Measurements from ENCODE around the gene ID3.
A peak's percentile ranks its signal among the peaks of the same experiment; 100 is the strongest.

The ID3 gene

DNA sequence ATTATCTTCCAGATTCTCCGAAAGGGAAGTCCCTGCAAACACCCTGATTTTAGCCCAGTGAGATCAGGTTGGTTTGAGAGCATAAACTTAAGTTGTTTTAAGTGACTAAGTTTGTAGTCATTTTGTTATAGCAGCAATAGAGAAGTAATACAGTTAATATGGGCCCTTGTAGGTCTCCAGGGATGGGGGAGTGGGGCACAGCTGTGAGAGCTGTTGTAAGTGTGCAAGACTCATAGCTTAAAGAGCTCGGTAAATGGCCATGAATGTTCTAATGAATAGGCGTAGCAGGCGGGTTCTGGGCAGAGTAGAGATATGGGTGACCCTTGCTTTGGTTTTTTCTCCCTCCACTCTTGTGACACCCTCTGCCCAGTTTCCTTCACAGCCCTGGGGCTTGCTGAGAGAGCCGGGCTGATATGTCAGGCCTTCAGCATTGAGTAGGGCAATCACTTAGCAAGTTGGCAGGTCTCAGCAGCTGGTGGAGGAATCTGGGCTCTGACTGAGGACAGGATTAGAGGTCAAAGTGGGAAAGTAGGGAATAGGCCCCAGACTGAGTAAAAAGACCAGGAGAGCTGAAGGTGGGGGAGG lies 16.0 kb upstream of the ID3 start:
- Mint-ChIP-seq H3K27ac (peak overlapping the region; percentile 14), H3K4me1 (peaks cover 45% of the 10 kb centered on the region), H3K4me3 (no peak overlapping the region), H3K9me3 (no peaks in the 10 kb centered on the region), H3K27me3 (no peaks in the 10 kb centered on the region), H3K36me3 (no peaks in the 10 kb centered on the region)

DNA sequence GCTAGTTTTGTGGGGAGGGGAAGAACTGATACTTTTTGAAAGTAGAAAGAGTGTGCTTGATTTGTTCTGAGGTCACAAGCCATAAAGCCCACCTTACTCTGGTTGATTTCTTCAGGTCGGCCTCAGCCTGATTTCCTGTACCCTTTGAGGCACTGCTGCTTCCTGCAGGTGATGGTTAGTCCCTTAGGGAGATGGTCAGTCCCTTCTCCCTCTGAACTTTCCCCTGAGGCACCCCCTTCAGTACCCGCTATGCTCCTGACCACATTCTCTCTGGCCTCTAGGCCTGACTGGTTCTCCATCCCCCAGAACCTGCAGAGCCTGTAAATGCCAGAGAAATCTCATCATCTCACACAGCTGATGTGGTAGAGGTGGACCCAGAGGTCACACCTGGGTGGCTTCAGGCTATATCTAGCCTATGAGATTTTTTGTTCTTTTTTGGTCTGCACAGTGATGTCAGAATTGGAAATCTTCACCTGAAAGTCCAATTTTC lies 15.0 kb upstream of the ID3 start:
- H3K4me1 Mint-ChIP-seq = peaks cover 45% of the 10 kb centered on the region
- H3K36me3 Mint-ChIP-seq = no peaks in the 10 kb centered on the region
- no peaks in the 10 kb centered on the region for H3K9me3 Mint-ChIP-seq
- H3K27ac Mint-ChIP-seq = no peak overlapping the region
- no peak overlapping the region for H3K4me3 Mint-ChIP-seq
- no peaks in the 10 kb centered on the region for H3K27me3 Mint-ChIP-seq

DNA sequence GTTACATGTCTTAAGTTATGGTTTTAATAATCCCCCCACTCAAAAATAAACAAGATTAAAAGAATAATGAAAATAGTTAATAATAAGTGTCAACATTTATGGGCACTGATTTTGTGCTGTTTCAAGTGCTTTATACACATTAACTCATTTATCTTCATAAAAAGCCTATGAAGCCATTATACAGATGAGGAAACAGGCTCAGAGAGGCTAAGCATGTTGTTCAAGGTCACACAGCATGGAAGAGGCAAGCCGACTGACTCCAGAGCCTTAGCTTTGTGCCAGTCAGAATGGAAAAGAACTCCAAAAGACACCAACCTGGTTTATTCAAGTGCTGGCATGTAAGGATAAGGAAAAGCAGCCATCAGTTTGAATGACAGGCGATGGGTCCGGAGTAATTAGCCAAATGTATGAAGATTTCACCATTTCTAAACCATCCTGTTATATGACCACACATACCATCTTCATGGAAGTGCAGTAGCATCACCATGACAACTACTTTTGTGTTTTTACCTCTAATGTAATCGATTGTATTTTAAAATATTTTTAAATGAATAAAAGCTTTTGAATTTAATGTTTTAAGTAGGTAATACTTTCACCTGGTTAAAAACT lies 14.4 kb upstream of the ID3 start:
- no peak overlapping the region for H3K4me3 Mint-ChIP-seq
- no peaks in the 10 kb centered on the region for H3K36me3 Mint-ChIP-seq
- H3K27ac Mint-ChIP-seq = no peak overlapping the region
- H3K27me3 Mint-ChIP-seq = peaks cover under 1% of the 10 kb centered on the region
- peaks cover 43% of the 10 kb centered on the region for H3K4me1 Mint-ChIP-seq
- H3K9me3 Mint-ChIP-seq = no peaks in the 10 kb centered on the region

DNA sequence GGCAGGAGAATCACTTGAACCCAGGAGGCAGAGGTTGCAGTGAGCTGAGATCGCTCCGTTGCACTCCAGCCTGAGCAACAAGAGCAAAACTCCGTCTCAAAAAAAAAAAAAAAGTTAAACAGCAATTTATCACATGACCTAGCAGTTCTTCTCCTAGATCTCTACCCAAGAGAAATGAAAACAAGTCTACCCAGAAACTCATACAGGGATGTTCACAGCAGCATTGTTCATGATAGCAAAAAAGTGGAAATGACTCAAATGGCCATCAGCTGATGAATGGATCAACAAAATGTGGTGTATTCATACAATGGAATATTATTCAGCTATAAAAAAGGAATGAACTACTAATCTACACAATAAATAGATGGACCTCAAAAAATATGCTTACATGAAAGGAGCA lies 12.2 kb upstream of the ID3 start:
- Mint-ChIP-seq H3K27me3 (peaks cover 3% of the 10 kb centered on the region), H3K36me3 (no peaks in the 10 kb centered on the region), H3K9me3 (no peaks in the 10 kb centered on the region), H3K4me1 (peaks cover 34% of the 10 kb centered on the region), H3K4me3 (no peak overlapping the region), H3K27ac (no peak overlapping the region)

DNA sequence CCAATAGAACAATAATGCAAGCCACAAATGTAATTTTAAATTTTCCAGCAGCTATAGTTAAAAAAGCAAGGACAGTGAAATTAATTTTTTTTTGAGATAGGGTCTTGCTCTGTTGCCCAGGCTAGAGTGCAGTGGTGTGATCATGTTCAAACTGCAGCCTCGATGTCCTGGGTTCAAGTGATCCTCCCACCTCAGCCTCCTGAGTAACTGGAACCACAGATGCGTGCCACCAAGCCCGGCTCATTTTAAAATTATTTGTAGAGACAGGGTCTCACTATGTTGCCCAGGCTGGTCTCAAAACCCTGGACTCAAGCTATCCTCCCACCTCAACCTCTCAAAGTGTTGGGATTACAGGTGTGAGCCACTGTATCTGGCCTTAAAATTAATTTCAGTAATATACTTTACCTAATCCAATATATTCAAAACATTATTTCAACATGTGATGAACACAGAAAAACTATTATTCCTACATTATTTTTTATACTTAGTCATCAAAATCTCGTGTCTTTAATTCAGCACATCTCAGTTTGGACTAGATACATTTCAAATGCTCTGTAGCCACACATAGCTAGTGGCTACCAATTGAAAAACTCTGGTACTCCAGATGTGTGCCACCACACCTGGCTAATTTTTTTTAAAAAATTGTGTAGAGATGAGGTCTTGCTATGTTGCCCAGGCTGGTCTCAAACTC lies 10.8 kb upstream of the ID3 start:
- H3K27ac Mint-ChIP-seq = no peak overlapping the region
- peaks cover 3% of the 10 kb centered on the region for H3K27me3 Mint-ChIP-seq
- H3K9me3 Mint-ChIP-seq = no peaks in the 10 kb centered on the region
- H3K4me3 Mint-ChIP-seq = peak overlapping the region; percentile 15
- peaks cover 32% of the 10 kb centered on the region for H3K4me1 Mint-ChIP-seq
- no peaks in the 10 kb centered on the region for H3K36me3 Mint-ChIP-seq

DNA sequence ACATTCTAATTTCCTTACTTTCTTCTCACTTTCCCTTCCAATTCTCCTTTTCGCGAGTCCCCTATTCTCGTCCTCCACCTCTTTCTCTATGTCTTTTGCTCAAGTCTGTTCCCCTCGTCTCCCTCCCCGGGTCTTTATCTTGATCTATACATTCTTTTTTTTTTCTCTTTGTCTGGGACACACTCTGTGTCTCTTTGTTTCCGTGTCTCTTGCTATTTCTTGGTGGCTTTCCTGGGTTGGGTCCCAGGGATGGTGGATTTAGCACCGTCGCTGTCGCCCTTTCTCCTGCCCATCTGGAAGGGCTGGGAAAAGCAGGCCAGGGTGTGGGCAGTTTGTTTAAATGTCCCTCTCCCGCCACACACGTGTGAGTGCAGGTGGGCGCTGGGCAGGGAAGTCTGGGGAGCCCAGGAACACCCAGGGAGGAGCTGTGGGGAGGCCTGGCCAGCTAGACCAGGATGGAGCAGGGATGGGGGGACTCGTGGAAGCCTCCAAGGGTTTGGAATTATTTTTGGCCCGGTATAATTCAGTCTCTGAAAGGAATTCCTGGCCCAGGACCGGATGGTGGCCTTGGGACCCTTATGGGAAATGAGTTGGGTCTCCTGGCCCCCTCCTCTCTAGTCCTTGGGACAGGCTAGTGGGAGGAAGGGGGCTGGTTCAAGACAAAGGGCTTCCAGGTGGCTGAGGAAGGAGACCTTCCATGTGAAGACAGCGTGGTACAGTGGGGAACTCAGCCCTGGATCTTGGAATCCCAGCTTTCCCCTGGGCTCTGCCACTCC lies 9.5 kb upstream of the ID3 start:
- H3K4me1 Mint-ChIP-seq = peaks cover 24% of the 10 kb centered on the region
- H3K27me3 Mint-ChIP-seq = peaks cover 3% of the 10 kb centered on the region
- H3K27ac Mint-ChIP-seq = peak overlapping the region; percentile 94
- H3K9me3 Mint-ChIP-seq = no peaks in the 10 kb centered on the region
- H3K4me3 Mint-ChIP-seq = peak overlapping the region; percentile 93
- H3K36me3 Mint-ChIP-seq = no peaks in the 10 kb centered on the region

DNA sequence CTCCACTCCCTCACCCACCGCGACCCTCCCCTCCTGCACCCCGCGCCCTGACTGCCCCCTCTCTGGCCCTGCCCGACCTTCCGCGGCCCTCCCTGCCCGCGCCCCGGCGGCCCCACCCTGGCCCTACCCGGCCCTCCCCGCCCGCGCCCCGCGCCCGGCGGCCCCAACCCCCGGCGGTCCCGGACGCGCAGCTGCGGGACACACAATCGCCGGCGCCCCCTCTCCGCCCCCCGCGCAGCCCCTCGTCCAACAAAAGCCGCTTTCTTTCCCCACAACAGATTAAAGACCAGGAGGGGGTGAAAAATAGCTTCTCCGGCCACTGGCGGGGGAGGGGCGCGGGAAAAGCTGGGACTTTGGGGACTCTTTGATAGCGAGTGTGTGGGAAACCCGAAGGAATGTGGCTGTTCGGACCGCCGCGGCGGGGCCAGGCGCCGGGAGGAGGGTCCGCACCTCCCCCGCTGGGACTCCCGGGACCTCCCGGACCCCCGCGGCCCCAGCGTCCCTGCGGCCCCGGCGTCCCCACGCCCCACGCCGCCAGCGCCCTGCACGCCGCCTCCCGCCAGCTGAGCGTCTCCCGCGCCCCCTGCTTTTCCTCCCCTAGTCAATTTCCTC lies 8.8 kb upstream of the ID3 start:
- Mint-ChIP-seq H3K27ac (peak overlapping the region; percentile 94), H3K4me3 (peak overlapping the region; percentile 93), H3K27me3 (peaks cover 3% of the 10 kb centered on the region), H3K9me3 (no peaks in the 10 kb centered on the region), H3K4me1 (peaks cover 31% of the 10 kb centered on the region), H3K36me3 (no peaks in the 10 kb centered on the region)

DNA sequence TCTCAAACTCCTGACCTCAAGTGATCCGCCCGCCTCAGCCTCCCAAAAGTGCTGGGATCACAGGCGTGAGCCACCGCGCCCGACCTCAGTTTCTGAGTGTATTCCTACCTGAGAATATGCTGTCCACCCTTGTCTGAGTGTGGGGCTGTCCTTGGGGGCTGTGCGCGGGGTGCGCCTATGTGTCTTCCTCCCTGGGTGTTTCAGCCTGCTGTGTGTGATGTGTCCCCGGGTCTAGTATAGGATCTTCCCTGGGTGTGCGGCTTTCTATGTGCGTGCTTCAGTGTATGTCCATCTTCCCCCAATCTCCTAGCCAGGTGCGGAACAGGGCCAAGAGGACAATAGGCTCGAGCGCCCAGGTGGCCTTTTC lies 8.3 kb upstream of the ID3 start:
- no peaks in the 10 kb centered on the region for H3K9me3 Mint-ChIP-seq
- peaks cover 3% of the 10 kb centered on the region for H3K27me3 Mint-ChIP-seq
- peaks cover 36% of the 10 kb centered on the region for H3K4me1 Mint-ChIP-seq
- no peak overlapping the region for H3K27ac Mint-ChIP-seq
- no peaks in the 10 kb centered on the region for H3K36me3 Mint-ChIP-seq
- peak overlapping the region; percentile 77 for H3K4me3 Mint-ChIP-seq

DNA sequence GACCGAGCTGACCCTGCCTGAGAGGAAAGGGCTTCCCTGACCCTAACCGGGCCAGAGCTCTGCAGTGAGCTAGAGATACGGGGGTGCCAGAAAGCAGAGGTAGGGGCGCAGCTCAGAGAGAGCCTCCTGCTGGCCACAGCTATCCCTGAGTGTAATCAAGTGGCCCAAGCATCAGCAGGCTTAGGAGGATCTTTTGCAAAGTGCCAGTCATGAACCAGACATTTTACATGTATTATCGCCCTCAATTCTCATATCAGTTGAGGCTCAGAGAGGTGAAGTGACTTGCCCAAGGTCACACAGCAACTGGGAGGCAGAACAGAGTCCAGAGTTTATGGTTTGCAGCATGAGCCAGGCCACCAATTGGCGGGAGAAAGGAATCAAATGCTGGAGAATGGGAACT lies 7.0 kb upstream of the ID3 start:
- Mint-ChIP-seq H3K27ac (peak overlapping the region; percentile 82), H3K27me3 (peaks cover 3% of the 10 kb centered on the region), H3K36me3 (no peaks in the 10 kb centered on the region), H3K9me3 (no peaks in the 10 kb centered on the region), H3K4me3 (peak overlapping the region; percentile 70), H3K4me1 (peaks cover 47% of the 10 kb centered on the region)

DNA sequence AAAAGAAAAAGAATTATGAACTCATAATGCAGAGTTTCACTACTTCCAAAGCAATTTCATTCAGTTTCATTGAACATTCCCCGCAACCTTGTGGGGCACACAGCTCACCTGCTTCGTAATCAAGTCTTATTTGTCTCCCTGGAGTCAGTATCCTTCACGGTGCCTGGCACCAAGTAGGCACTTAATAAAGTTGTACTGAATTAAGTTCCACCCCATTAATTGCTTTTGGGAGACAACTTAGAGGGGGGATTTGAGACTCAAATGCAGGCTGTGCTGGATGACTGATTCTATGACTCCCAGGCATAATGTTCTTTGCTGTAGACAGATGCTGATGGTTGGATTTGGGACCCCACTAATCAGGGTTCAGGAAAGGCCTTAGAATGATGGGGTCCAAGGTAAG lies 6.5 kb upstream of the ID3 start:
- Mint-ChIP-seq H3K9me3 (no peaks in the 10 kb centered on the region), H3K4me3 (no peak overlapping the region), H3K27me3 (peaks cover 3% of the 10 kb centered on the region), H3K36me3 (no peaks in the 10 kb centered on the region), H3K27ac (peak overlapping the region; percentile 82), H3K4me1 (peaks cover 50% of the 10 kb centered on the region)

DNA sequence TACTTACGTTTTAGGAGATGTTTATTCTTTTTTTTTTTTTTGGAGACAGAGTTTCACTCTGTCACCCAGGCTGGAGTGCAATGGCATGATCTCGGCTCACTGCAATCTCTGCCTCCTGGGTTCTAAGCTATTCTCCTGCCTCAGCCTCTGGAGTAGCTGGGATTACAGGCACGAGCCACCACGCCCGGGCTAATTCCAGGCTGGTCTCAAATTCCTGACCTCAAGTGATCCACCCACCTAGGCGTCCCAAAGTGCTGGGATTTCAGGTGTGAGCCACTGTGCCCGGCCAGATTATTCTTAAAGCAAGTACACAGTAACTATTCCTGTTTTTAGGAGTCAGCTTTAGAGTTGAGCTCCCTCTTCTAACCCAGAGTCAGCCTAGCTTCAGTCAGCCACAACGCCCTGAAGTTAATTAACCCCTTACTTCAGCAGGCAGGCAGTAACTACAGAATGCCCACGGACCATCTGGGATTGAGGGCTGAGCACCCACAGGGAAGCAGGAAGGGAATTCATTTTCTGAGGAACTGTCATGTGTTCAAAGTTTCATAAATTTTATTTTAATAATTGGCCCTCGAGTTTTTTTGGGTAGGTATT lies 5.3 kb upstream of the ID3 start:
- H3K27me3 Mint-ChIP-seq = peaks cover 3% of the 10 kb centered on the region
- H3K4me1 Mint-ChIP-seq = peaks cover 61% of the 10 kb centered on the region
- H3K9me3 Mint-ChIP-seq = no peaks in the 10 kb centered on the region
- H3K36me3 Mint-ChIP-seq = no peaks in the 10 kb centered on the region
- no peak overlapping the region for H3K27ac Mint-ChIP-seq
- no peak overlapping the region for H3K4me3 Mint-ChIP-seq

DNA sequence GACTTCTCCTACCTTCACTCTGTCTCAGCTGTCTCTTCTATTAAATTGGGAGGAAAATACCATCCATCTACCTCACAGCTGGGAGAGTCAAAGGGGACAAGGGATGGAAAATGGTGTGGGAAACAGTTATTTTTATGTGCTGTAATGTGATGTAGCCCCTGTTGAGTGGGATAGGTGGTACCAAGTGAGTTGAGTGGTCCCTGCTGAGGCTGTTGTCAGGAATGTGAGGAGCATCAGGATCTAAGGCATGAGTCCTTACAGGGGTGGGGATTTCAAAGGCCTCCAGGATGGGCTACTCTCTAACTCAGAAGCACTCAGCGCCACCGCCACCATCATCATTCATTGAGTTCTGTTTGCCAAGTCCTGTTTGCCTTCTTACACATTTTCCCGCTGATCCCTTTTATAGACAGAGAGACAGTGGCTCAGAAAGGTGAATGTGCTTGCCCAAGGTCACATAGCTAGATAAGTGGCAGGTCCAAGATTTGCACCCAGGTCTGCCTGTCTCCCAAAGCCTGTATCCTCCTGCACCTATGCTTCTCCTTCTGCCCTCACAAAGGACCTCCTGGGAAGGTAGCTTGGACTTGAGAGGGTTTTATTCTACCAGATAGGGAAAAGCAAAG lies 4.6 kb upstream of the ID3 start:
- peak overlapping the region; percentile 38 for H3K27ac Mint-ChIP-seq

DNA sequence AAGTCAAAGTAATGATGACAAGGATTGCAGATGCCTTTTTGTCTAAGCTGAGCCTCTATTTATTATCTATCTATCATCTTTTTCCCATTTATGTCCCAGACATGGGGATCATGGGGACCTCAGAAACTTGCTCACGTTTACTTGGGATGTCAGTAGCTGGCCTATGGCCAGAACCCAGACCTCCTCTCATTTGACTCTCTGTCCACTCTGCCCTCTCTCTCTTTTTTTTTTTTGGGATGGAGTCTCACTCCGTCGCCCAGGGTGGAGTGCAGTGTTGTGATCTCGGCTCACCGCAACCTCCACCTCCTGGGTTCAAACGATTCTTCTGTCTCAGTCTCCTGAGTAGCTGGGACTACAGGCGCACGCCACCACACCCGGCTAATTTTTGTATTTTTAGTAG lies 3.7 kb upstream of the ID3 start:
- Mint-ChIP-seq H3K36me3 (no peaks in the 10 kb centered on the region), H3K27ac (peak overlapping the region; percentile 38), H3K4me1 (peaks cover 57% of the 10 kb centered on the region), H3K27me3 (no peaks in the 10 kb centered on the region), H3K4me3 (no peak overlapping the region), H3K9me3 (no peaks in the 10 kb centered on the region)

More for the DNA sequence above, 4.6 kb upstream of the ID3 start:
- no peaks in the 10 kb centered on the region for H3K9me3 Mint-ChIP-seq
- peaks cover 3% of the 10 kb centered on the region for H3K27me3 Mint-ChIP-seq
- H3K4me1 Mint-ChIP-seq = peaks cover 62% of the 10 kb centered on the region
- no peaks in the 10 kb centered on the region for H3K36me3 Mint-ChIP-seq
- no peak overlapping the region for H3K4me3 Mint-ChIP-seq

DNA sequence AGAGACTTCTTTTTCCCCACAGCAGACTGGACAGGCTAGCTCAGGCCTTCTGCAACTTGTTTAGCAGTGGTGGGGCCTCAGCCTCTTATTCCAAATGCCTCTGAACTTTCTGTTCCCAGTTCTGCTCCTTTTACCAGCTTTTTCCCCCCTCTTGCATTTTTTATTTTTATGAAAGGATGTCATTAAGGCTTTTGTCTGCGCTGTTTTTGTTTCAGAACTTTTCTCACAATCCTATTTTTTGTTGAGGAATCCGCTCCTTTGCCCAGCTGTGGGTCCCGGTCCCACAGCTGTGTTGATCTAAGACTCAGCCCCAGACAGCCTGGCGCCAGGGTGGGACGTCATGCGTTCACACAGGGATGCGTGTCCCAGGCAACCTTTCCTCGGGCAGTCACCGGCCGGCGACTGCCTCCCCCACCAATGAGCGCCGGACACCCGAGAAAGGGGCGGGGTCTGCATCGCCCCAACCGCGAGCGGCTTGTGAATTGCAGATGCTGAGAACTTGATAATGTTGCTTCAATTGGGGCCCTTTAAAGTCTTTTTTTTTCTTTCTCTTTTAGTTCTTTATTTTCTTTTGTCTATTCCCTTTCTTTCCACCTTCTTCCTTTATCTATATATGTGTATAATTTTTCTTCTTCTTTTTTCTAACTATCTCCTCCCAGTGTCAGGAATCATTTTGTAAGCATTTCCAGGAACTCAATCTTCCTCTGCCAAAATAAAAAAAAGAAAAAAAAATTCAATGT lies 3.0 kb upstream of the ID3 start:
- Mint-ChIP-seq H3K9me3 (no peaks in the 10 kb centered on the region), H3K4me1 (peaks cover 60% of the 10 kb centered on the region), H3K27ac (no peak overlapping the region), H3K36me3 (no peaks in the 10 kb centered on the region), H3K27me3 (no peaks in the 10 kb centered on the region), H3K4me3 (peak overlapping the region; percentile 55)

Data from activated naive CD4-positive, alpha-beta T cell treated with anti-CD3 and anti-CD28 coated beads, Interleukin-2, amount 50 U/mL, for 24 hours (primary cell).